Measurements from ENCODE around the gene ATP8B4.
"Not testable (repeated sequence)": the region's sequence is repeated elsewhere in the genome, so short reads cannot be mapped to it uniquely, and the experiment has no call there.

ATP8B4 gene

DNA sequence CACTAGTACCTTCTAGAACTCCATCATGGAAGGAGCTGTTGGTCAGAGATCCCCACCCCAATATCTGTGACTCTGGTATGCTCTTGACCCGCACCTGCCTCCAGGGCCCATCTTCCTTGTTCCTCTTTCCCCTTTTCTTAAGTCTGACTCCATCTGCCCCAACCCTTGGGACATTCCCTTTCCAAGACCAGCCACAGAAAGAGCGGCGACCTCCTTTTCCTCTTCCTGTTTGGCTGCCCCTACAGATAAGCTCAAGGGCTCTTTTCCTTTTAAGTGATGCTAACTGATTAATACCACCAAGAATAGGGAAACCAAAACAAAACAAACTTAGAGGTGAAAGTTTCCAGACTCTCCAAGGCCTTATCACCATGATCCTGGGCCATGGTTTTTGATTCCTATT, 21.9 kb upstream of the ATP8B4 start:
- DNase-seq (ENCODE audit: low read depth in 3 of 3) = no peak

DNA sequence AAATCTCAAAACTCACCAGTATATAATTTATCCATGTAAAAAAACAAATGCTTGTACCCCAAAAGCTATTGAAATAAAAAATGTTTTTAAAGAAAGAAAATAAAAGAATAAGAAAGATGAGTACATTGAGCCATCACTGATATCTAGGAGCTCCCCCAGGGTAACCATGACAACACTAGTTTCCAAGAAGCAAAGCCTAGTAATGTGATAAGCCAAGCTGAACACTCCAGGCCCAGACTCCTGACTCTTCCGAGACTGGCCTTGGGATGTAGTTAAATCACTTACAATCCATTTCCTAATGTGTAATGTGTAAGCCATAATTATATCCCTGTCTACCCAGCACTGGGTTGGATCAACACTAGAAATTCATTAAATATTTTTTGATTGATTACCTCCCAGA, 21.1 kb upstream of the ATP8B4 start:
- no peak for DNase-seq (ENCODE audit: low read depth in 3 of 3)

DNA sequence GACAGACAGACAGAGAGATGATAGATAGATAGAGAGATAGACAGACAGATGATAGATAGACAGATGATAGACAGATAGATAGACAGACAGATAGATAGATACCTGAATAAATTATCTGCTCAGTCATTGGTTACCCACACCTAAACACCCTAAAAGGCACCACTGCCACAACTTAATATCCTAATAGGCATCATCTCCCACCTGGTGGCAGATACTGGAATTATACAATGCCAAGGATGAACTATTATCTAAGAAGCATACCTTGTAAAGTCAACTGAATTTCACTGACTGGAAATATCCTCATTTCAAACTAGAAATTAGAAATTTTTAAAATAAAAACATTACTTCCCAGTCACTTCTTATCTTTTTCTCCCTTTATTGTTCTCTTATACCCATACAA, 19.4 kb upstream of the ATP8B4 start:
- DNase-seq (ENCODE audit: low read depth in 3 of 3) = no peak

DNA sequence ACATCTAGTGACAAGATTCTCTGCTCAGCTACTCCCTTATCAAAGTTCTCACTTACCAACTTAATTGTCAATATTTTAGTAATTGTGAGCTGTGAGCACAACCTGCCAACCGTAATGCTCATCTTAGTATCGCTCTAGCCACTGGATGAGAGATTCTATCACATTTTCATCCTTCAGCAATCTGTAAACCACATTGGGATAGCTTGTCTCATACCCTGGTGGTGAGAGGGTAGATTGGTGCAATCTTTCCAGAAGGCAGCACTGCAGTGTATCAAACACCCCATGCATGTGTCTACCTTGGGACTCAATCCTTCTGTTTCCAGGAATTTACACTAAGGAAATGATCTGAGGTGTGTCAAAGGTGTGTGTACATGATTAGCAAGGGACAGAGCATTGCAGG, 18.9 kb upstream of the ATP8B4 start:
- DNase-seq (ENCODE audit: low read depth in 3 of 3) = no peak

DNA sequence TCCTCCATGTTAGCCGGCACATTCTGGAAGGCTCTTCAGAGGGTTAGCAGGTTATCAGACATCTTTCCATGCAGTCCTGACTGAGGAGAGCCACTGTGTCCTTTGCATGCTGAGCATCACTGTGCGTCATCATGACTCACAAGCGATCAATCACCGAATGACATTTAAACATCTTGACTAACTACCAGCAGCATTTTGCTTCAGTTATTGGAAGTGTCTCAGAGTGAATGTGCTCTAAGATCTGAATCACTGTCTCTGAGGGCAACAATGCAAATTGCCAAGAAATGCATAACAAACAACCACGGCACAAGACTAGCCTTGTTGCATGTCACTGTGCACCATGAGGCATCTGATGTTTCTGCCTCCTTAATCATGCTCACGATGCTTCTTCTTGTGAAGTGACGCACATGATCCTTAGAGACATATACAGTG, 18.3 kb upstream of the ATP8B4 start:
- DNase-seq (ENCODE audit: low read depth in 3 of 3) = no peak

DNA sequence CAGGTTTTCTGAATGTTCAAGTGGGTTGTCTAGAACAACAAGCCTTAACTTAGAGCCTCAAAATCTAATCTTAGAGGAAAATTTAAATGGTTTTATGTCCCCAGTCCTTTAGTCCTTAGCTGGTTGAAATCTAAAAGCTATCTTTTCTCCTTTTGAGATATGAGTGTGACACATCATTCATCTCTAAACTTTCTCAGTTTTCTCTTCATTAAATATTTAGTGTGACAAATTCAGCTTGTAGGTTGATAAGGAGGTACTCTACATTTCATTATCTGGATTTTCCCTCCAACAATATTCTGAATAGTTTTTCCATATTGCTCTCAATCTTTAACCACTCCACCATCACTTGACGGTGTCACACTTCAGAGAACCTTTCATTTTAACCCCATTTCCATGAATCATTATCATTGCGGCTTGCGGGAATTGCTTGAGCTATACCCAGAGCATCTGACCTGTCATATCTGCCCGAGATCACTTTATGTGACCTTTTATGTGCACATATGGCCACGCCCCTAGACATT, 16.1 kb upstream of the ATP8B4 start:
- DNase-seq (ENCODE audit: low read depth in 3 of 3) = no peak

DNA sequence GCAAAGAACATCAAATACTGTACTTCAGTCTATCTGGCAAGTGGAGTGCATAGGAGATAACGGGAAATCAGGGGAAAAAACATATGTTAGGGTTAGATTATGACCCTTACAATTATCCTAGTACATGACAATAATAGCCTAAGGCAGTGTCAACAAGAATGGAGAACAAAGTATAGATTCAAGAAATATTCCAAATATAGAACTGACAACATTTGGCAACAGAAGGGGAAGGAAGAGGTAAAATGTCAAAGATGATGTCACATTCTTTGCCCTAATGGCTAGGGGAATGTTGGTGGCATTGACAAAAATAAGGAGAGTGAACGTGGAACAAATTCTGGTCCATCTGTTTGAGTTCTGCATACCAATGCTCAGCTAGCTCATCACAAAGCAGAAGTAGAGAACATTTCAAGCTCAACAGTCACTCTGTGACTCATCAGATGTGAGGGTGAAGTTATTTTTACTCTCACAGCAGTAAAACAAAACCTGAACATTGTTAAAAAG, 15.5 kb upstream of the ATP8B4 start:
- DNase-seq (ENCODE audit: low read depth in 3 of 3) = no peak

DNA sequence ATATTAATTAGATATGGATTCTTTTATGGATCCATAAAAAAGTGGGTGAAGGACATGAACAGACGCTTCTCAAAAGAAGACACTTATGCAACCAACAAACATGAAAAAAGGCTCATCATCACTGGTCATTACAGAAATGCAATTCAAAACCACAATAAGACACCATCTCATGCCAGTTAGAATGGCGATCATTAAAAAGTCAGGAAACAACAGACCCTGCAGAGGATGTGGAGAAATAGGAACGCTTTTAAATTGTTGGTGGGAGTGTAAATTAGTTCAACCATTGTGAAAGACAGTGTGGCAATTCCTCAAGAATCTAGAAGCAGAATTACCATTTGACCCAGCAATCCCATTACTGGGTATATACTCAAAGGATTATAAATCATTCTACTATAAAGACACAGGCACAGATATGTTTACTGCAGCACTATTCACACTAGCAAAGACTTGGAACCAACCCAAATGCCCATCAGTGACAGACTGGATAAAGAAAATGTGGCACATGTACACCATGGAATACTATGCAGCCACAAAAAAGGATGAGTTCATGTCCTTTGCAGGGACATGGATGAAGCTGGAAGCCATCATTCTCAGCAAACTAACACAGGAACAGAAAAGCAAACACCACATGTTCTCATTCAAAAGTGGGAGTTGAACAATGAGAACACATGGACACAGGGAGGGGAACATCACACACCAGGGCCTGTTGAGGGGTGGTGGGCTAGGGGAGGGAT, 13.4 kb upstream of the ATP8B4 start:
- not testable (repeated sequence) for DNase-seq (ENCODE audit: low read depth in 3 of 3)

DNA sequence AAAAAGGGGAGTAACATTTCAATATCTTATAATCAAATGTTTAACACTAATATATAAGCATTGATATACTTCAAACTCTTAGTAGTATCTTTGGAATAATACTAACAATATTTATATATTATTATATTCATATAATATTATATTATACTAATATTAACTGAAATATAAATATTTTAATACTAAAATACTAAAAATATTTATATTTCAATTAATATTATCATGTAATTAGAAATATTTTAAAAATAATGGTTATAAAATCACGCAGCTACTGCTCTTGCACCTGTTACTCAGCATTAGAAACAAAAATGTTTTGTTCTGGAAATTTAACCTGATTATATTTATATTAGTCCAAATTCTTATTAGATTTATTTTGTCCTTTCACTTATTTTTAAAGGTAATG, 12.6 kb upstream of the ATP8B4 start:
- DNase-seq (ENCODE audit: low read depth in 3 of 3) = no peak

DNA sequence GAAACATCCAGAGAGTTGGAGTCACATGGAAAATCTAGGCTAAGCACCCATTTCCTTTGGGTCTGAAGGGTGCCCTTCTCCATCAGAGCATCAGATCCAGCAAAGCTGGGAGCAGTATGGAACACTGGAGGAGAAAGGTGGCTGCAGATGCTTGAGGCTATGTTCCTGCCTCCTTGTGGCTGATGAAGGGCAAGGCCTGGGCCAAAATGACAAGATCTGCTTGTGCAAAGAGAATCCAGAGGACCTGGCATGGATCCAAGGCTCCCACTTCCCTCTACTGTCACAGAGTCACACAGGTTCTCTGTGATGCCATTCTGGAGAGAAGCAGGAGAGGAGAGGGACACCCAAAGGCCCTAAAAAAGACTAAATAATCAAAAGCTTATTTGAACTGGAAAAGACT, 9.2 kb upstream of the ATP8B4 start:
- no peak for DNase-seq (ENCODE audit: low read depth in 3 of 3)

DNA sequence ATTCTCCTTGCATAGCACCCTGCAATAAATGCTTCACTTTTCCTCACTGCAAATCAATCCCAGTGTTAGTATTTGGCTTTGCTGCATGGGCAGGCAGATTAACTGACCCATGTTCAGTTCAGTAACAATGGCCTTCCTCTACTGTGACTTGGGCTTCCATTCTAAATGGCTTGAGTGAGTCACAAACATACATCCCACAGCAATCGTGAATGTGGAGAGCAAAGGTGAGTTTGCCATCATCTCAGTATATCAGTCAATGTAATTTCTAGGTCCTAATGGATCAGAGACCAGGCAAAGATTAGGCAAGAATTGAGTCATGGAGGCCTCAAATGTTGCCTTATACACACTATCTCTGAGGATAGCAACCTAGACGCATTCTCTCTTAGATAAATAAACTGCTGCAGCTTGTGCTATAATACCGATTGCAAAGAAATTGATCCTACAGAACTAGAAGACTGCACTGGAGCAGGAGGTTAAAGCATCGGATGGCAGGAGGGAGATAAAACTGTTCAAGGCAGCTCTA, 8.3 kb upstream of the ATP8B4 start:
- no peak for DNase-seq (ENCODE audit: low read depth in 3 of 3)

DNA sequence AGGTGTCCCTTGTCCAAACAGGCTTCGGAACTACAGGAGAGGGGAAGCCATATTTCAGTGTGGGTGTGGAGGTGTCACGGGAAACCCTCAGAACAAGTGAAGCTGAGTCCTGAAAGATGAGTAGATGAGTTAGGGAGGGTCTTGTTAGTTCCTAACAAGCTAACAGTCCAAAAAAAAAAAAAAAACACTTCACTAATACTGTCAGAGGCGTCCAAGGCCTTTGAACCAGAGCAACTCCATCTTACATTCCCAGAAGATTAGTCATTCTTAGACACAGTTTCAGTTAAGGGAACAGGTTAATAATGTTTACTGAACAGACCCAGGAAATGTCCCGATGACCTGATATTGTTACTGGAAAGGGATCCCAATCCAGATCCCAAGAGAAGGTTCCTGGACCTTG, 7.0 kb upstream of the ATP8B4 start:
- DNase-seq (ENCODE audit: low read depth in 3 of 3) = no peak

DNA sequence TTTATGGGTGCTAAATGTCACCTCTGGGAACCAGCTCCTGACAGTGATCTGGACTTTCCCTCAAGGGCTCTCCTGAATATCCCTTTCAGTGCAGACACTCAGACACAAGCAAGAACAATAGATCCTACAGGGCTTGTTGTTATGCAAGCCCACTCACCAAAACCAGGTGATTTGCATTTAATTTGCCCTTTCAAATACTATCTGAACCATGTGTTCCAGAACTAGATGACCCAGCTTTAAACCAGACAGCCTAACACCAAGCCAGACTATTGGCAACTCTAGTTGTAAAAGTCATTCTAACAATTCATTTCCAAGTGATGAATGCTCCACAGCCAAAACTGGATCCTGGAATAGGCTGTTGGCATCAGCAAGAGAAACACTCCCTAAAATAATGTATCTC, 5.6 kb upstream of the ATP8B4 start:
- DNase-seq (ENCODE audit: low read depth in 3 of 3) = no peak

DNA sequence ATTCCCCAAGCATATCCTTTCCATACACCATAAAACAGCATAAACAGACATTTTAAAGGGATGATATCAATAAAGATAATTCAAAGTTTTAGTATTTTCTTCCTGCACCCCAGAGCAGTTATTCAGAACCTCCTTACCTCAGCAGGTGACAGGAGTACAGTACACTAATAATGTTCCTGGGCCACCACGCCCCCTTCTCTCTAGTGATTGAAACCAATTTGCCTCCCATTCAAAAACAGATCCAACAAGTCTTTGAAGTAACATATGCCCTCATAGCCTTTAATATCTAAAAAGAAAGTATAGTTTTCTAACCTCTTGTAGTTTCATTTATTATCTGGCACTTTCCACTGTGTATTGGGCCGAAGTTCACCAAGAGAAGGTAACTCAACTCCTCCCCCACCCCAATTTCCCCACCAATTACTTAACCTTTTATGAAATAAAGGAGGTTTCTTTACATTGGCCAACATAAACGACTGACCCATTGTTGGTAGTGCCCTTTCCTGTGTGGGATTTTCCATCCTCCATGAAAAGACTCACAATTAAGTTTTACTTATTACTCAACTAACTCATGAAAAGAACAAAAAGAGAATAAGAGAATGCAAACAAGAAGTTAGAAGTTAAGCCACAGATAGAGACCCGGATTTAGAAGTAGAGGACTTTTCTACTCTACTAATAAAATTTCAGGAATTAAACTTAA, 5.0 kb upstream of the ATP8B4 start:
- DNase-seq (ENCODE audit: low read depth in 3 of 3) = no peak

DNA sequence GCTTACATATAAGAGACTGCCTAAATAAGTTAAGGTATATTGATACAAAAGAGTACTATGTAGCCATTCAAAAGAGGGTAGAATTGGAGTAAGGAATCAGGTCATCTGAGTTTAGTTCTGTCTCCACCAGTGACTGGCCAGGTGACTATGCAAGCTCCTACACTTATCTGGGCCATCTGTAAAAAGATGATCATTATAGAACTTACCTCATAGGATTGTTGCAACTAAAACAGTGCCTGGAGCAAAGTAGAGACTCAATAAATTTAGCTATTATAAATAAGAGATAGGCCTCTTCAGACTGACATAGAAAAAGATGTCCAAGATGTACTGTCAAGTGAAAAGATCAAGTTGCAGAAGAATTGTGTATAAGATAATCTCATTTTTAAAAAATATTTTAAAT, 1.7 kb upstream of the ATP8B4 start:
- no peak for DNase-seq (ENCODE audit: low read depth in 3 of 3)

DNA sequence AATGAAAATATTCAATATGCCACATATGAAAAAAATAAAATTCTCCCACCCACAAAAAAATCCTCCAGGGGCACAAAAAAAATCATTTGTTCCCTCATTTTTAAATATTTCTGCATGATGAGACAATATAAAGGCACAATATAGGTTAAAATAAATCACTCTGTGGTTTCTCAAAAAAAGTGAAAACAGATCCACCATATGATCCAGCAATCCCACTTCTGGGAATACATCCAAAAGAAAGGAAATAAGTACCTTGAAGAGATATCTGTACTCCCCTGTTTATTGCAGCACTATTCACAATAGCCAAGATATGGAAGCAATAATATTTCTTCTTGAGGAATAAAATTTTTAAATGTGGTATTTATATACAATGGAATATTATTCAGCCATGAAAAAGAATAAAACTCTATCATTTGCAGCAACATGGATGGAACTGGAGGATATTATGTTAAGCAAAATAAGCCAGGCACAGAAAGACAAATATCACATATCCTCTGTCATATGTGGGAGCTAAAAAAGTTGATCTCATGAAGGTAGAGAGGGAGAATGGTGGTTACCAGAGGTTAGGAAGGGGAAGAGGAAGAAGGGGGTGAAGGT, 1.5 kb downstream of the ATP8B4 start:
- DNase-seq (ENCODE audit: low read depth in 3 of 3) = no peak

DNA sequence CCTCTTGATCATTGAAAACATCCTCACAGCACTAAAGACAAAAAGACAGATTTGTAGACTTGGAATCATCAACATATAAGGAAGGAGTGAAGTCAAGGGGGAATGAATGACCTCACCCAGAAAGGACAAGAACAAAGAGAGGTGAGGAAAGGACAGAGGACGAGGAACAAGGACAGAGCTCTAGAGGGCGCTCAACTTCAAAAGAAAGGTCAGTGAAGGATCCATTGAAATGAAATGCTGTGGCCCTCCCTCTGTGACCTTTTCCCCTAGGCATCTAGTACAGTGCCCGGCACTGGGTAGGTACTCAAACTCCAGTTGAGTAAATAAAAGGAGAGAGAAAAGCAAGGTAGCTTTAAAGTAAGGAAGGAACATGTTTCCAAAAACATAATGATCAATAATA, 2.6 kb downstream of the ATP8B4 start:
- DNase-seq (ENCODE audit: low read depth in 3 of 3) = no peak

DNA sequence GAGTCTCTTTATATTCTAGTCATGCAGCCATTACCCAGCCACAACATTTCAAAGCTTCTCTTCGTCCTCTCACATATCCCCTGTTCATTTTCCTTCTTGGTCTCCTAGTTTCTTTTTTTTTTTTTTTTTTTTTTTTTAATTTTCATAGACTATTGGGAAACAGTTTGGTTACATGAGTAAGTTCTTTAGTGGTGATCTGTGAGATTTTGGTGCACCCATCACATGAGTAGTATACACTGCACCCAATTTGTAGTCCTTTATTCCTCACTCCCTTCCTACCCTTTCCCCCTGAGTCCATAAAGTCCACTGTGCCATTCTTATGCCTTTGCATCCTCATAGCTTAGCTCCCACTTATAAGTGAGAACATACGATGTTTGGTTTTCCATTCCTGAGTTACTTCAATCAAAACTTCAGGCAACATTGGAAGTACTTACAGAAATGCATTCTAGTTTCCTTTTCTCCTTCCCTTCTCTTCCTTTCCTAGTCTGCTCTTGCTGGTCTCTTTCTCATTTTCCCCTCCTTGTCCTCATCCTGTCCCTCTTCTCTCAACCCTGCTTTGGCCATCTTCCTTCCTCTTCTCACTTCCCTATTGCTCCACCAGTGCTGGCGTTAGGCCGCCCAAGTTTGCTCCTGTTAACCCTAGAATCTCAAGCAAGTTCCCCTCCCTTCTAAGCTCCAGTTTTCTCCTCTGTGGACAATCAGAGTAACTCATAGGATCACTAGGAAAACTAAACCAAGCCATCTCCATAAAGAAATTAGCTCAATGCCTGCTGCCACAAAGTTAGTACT, 4.8 kb downstream of the ATP8B4 start:
- no peak for DNase-seq (ENCODE audit: low read depth in 3 of 3)

DNA sequence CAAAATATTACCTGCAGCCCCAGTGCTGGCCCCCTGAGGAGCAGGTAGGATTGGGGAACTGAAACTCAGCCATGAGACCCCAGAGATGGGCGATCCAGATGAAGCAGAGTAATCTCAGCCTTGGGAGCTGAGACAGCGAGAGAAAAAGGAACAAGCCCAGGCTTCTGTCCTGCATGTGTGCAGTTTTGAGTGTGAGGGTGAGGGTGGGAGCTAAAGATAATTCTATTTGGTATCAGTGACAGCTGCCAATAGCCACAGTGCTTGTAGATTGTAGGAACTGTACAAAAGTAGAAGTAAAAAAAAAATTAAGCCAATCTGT, 5.9 kb downstream of the ATP8B4 start:
- DNase-seq (ENCODE audit: low read depth in 3 of 3) = no peak

DNA sequence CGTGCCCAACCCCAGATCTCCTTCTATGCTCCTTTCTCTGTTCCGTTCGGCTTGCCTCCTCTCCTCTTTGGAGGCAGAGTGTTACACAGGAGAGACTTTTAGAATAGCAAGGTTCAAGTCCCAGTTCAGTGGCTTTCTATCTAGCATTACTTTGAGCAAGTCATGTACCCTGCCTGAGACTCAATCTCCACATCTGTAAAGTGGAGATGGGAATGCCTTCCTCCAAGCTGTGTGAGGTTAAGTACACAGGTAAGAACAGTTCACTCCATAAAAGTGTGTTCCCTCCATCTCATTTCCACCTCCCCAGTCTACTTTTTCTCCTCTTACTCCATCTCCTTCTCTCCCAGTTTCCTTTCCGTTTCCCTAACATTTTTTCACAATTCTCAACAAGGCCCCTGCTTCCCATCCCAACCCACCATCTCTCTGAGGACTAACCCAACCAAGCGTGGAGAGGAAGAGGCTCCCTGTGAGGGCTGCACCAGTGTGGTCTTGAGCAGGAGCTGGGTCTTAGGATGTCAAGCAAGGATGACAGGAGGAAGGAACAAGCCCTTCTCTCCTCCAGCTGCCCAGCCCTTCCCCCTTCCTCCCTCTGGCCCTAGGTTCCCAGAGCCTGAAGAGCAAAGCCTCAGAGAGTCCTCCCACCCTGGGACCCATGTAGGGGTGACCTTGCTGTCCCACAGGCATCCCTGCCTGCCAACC, 6.4 kb downstream of the ATP8B4 start:
- no peak for DNase-seq (ENCODE audit: low read depth in 3 of 3)

DNA sequence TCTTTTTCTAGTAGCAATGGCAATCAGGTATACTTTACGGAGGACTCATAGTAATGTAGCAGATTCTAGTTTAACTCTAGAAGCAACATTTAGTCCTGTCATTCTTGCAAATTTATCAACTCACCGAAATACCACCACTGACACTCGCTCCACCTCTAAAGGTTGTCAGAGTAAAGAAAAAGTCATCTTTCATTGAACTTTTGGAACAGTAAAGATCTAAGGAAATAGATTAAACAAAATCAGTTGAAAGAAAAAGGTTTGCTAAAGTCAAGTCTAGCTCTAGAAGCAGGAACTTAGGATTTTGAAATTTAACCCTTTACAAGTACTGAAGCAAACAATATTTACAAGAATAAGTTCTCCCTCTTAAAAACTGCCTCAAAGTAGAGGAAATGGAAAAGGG, 8.7 kb downstream of the ATP8B4 start:
- no peak for DNase-seq (ENCODE audit: low read depth in 3 of 3)
